ENCODE data around the gene CCDC88C.

- TF ChIP-seq CTCF (IDR thresholded peaks at IDR 0.05) (no peak), POLR2AphosphoS5 (IDR thresholded peaks at IDR 0.05; ENCODE audit: low read depth, low read length) (no peak), REST (IDR thresholded peaks at IDR 0.05; ENCODE audit: insufficient read depth in 1 of 2, low read depth in 2 of 2, low read length in 1 of 2) (no peak)
Measured at GRCh38 chr14:91254461-91254860, 163.2 kb downstream of the CCDC88C start.
